NB4 (cell line): ENCODE data around the gene SERPINH1.

Experiments
- DNase-seq: peaks from one replicate; pipeline ENCODE4 v3.0.0; 2010; ENCODE audit warnings: low read depth
- H3K4me3 ChIP-seq: one replicate; pipeline ENCODE4 v1.5.1; 2011; ENCODE audit warnings: mild to moderate bottlenecking, low read depth, low read length, moderate library complexity
- CTCF ChIP-seq: IDR thresholded peaks from one replicate; pipeline ENCODE4 v1.5.1; 2012; ENCODE audit warnings: low read depth, low read length
- MAX ChIP-seq: IDR thresholded peaks from 2 replicates; pipeline ENCODE4 v1.6.1; 2011; ENCODE audit warnings: low read depth, low read length
- MYC ChIP-seq: IDR thresholded peaks from 2 replicates; pipeline ENCODE4 v1.6.1; 2011; ENCODE audit warnings: low read depth, low read length
- POLR2A ChIP-seq: IDR thresholded peaks from 2 replicates; pipeline ENCODE4 v1.6.1; 2011; ENCODE audit warnings: mild to moderate bottlenecking; ENCODE audit not compliant: insufficient read length; ENCODE audit errors: extremely low read depth

SERPINH1 gene

DNA sequence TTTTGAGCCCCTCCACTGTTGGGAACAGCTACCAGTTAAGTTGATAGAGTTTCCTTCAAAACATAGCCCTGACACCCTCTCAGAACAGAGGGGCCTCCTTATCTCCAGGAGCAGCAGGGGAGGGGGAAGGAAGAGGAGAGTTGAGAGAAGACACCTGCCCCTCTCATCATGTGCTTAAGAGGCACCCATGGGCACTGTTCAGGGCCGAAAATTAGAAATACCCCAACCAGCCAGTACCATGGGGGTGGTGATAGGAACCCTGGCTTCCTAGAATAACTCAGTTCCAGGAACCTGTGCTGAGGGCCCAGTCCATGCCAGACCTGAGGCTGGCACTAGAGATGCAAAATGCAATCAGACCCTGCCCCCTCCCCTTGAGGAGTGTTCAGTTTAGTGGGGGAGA lies 27.0 kb upstream of the SERPINH1 start:
- DNase-seq, result no peak
- no peak overlapping the region for H3K4me3 ChIP-seq
- TF ChIP-seq POLR2A, result no peak
- TF ChIP-seq CTCF, result no peak
- no peak for TF ChIP-seq MYC
- TF ChIP-seq MAX, result no peak

- TF ChIP-seq POLR2A (no peak), MYC (peak; percentile 65), CTCF (no peak), MAX (peak; percentile 63; the same call in 1 of the 2 replicates)
- DNase-seq, result peak; percentile 53
- H3K4me3 ChIP-seq, result no peak overlapping the region
Measured at GRCh38 chr11:75536786-75537641, 25.0 kb upstream of the SERPINH1 start.

GRCh38 chr11:75537740-75538139 lies 24.3 kb upstream of the SERPINH1 start:
- no peak for TF ChIP-seq POLR2A
- no peak for DNase-seq
- H3K4me3 ChIP-seq, result no peak overlapping the region

DNA sequence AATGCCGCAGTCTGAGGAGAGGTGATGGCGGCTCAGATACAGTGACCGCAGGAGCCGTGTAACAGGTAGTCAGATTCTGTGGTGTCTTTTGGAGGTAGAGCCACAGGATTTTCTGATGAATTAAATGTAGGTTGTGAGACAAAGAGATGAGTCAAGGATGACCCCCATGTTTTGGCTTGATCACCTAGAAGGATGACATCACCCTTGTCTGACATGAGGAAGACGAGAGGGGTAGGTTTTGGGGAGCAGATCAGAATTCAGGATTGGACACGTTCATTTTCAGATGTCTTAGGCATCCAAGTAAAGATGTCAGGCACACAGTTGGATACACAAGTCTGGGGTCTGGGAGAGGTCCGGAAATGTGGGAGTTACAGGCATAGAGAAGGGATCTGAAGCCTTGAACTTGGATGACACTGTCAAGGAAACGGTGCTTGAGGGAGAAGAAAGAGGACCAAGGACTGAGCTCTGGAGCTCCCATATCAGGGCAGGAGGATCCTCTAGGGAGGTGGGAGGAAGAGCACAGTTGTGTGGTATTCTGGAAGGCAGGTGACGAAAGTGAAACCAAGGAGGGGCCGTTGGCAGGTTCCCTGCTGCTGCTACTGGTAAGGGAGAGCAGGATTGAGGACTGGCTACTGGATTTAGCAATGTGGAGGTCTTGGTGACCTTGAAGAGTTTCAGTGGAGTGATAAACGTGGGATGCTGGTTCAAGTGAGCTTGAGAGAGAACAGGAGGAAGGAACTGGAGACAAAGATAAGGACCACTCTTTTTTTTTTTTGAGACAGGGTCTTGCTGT lies 23.7 kb upstream of the SERPINH1 start:
- DNase-seq, result no peak
- TF ChIP-seq CTCF, result no peak
- TF ChIP-seq POLR2A, result no peak
- no peak overlapping the region for H3K4me3 ChIP-seq

GRCh38 chr11:75539459-75540334 lies 22.4 kb upstream of the SERPINH1 start:
- TF ChIP-seq MYC, result no peak
- TF ChIP-seq POLR2A, result no peak
- no peak for TF ChIP-seq MAX
- TF ChIP-seq CTCF, result no peak
- no peak for DNase-seq

More at GRCh38 chr11:75539459-75540334, 22.4 kb upstream of the SERPINH1 start:
- H3K4me3 ChIP-seq, result no peak overlapping the region
